Suprapubic skin (tissue), 4 donors: ENCODE data around the gene PRSS3. TPM values are rescaled to one million over a fixed set of nuclear protein-coding genes. Genes with fewer than 3 reads are reported as not detected.
"Not testable (repeated sequence)": the region's sequence is repeated elsewhere in the genome, so short reads cannot be mapped to it uniquely, and the experiment has no call there.

ENCODE experiments used
- DNase-seq, 2 donors: peaks; one replicate each; pipeline ENCODE4 v3.0.0-alpha.2; 2019; ENCODE audit warnings: low spot score in 2 of 2
- H3K27ac ChIP-seq: fragments of 200-600 bp; sonication (generic); one replicate; pipeline ENCODE4 v1.5.1; 2019
- H3K27me3 ChIP-seq: fragments of 200-600 bp; sonication (generic); one replicate; pipeline ENCODE4 v1.5.1; 2019
- H3K36me3 ChIP-seq: fragments of 200-600 bp; sonication (generic); one replicate; pipeline ENCODE4 v1.5.1; 2019
- H3K4me1 ChIP-seq: fragments of 200-600 bp; sonication (generic); one replicate; pipeline ENCODE4 v1.5.1; 2019
- H3K4me3 ChIP-seq: fragments of 200-600 bp; sonication (generic); one replicate; pipeline ENCODE4 v1.5.1; 2019; ENCODE audit warnings: mild to moderate bottlenecking
- H3K9me3 ChIP-seq: fragments of 200-600 bp; sonication (generic); one replicate; pipeline ENCODE4 v1.5.1; 2019
- EP300 ChIP-seq: sonication (generic); formaldehyde crosslinking; IDR thresholded peaks from one replicate; pipeline ENCODE4 v1.6.1; 2017; ENCODE audit warnings: antibody characterized with exemption
- POLR2A ChIP-seq, 2 donors: fragments of 450-650 bp; IDR thresholded peaks; one replicate each; pipeline ENCODE4 v1.6.1; 2017; ENCODE audit warnings: antibody characterized with exemption in 2 of 2, mild to moderate bottlenecking in 2 of 2, moderate library complexity in 2 of 2
- POLR2AphosphoS5 ChIP-seq, 3 donors: sonication (generic); formaldehyde crosslinking; IDR thresholded peaks; one replicate each; pipeline ENCODE4 v1.6.1; 2017; ENCODE audit warnings: antibody characterized with exemption in 3 of 3
- WGBS: methylation state at CpG from one replicate; pipeline ENCODE4 v1.1.5; 2018; 5-methylcytosine and 5-hydroxymethylcytosine counted together
- total RNA-seq, 4 donors: library from RNA; depleted of rRNA; stranded (reverse); fragments of >200 nt; gene quantifications; one replicate each; pipeline ENCODE4 v1.1.0, GENCODE V29; 2016
- TF ChIP-seq, protein P1 (sequence below), 2 donors: fragments of 200-600 bp in 1 of 2; fragments of 450-650 bp in 1 of 2; sonication (generic) in 1 of 2; IDR thresholded peaks; one replicate each; pipeline ENCODE4 v1.5.1; 2016 to 2019; ENCODE audit warnings: antibody characterized with exemption in 2 of 2, mild to moderate bottlenecking in 1 of 2, moderate library complexity in 1 of 2

PRSS3 gene
- total RNA-seq, 4 donors from 2014 or later: 14.1 to 53.7 (median 25.1) TPM

DNA sequence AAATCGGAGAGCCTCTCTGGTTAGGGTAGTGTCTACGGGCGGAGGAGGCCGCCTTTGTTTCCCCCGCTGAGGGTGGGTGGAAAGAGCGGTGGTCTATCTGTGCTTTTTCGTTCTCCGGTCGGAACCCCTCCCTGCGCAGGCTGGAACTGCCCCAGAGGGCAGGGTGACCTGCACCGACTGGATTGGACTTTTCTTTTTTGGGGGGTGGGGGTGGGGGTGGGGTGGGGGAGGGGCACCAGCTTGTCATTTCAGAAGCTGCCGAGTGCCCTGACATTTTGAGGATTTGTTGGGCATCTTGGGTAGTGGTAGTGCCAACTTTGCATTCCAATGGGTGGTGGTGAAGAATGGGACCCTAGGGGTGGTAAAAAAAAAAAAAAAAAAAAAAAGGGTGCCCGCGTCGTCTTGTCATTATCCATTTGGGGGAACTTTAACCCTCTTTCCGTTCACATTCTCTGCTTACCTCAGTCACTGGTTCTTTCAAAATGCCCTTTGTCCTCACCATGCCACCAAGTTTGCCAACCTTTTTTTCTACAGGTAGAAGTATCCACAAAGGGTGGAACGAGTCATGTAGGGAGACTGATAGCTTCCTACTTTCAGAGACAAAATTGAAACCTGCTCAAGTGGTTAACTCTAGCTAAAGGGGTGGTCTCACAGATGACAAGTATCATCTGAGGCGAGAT, 22.9 kb downstream of the PRSS3 start:
- Histone ChIP-seq H3K4me3 (peak overlapping the region; percentile 96), H3K4me1 (peaks cover 57% of the 10 kb centered on the region), H3K36me3 (no peaks in the 10 kb centered on the region), H3K27me3 (no peaks in the 10 kb centered on the region), H3K27ac (peak overlapping the region; percentile 100), H3K9me3 (no peaks in the 10 kb centered on the region)
- TF ChIP-seq POLR2A (IDR thresholded peaks at IDR 0.05) (no peak), POLR2AphosphoS5 (IDR thresholded peaks at IDR 0.05) (no peak), EP300 (no peak)
- TF ChIP-seq, protein P1, sequence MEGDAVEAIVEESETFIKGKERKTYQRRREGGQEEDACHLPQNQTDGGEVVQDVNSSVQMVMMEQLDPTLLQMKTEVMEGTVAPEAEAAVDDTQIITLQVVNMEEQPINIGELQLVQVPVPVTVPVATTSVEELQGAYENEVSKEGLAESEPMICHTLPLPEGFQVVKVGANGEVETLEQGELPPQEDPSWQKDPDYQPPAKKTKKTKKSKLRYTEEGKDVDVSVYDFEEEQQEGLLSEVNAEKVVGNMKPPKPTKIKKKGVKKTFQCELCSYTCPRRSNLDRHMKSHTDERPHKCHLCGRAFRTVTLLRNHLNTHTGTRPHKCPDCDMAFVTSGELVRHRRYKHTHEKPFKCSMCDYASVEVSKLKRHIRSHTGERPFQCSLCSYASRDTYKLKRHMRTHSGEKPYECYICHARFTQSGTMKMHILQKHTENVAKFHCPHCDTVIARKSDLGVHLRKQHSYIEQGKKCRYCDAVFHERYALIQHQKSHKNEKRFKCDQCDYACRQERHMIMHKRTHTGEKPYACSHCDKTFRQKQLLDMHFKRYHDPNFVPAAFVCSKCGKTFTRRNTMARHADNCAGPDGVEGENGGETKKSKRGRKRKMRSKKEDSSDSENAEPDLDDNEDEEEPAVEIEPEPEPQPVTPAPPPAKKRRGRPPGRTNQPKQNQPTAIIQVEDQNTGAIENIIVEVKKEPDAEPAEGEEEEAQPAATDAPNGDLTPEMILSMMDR (IDR thresholded peaks at IDR 0.05): no peak
- under 1% methylated on average over 8 of the region's 18 CpGs for WGBS
- no peak for DNase-seq

DNA sequence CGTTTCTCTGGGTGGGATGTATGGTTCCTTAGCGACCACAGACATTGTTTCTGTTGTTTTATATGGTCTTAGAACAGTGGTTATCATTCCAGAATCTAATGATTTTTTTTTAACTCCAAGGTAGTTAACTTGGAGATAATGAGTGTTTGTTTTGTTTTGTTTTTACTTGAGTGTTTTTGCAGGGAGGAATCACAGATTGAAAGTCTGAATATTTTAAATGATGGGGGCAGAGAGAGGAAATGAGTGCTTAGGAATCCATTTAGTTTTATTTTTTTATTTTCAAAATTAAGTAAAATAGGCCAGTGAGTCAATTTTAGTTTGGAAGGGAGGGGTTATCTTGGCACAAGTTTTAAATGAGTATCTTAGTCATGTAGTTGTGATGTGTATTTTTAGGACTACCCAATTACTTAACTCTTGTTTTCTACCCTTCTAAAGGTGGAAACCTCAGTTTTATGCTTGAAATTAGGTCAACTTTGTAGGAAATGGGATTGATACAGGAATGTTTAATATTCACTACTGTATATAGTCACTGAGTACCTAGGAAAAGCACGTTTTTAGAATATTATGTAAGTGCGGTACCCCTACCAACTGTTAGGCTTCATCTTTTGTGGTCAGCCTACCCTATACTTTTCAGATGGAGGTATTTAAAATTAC, 23.6 kb downstream of the PRSS3 start:
- TF ChIP-seq, protein P1 (IDR thresholded peaks at IDR 0.05): no peak
- no peak for TF ChIP-seq POLR2A (IDR thresholded peaks at IDR 0.05)
- no peak for TF ChIP-seq POLR2AphosphoS5 (IDR thresholded peaks at IDR 0.05)
- no peak for TF ChIP-seq EP300
- H3K9me3 ChIP-seq: no peaks in the 10 kb centered on the region
- peak overlapping the region; percentile 100 for H3K27ac ChIP-seq
- no peaks in the 10 kb centered on the region for H3K36me3 ChIP-seq
- DNase-seq: no peak
- peaks cover 50% of the 10 kb centered on the region for H3K4me1 ChIP-seq
- H3K27me3 ChIP-seq: no peaks in the 10 kb centered on the region
- H3K4me3 ChIP-seq: peak overlapping the region; percentile 96
- 16% methylated on average over 4 of the region's 4 CpGs for whole genome bisulfite sequencing

DNA sequence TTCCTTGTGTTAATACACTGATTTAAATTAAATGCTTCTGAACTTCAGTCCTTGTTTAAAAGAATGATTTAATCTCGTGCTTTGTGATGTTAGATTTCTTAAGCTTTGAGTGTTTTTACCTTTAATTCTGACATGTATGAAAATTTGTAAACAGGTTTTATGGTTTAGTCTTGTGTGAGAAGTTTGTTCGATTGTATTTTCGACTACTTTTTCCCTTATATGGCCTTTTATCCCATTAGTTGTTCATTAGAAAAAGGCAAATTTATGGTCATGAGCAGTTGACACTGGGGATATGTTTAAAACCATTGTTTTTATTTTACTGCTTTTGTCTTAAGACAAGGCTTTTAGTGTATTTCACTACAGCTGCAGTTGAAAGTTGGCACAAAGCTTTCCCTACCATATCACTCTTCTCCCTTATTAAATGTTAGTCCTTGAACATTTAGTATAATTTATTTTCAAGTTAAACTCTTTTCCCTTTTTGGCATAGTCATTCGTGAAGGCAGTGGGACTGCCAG, 24.9 kb downstream of the PRSS3 start:
- Histone ChIP-seq H3K27me3 (no peaks in the 10 kb centered on the region), H3K4me3 (peak overlapping the region; percentile 96), H3K9me3 (no peaks in the 10 kb centered on the region), H3K27ac (peak overlapping the region; percentile 100), H3K4me1 (peaks cover 40% of the 10 kb centered on the region), H3K36me3 (no peaks in the 10 kb centered on the region)
- TF ChIP-seq, protein P1 (IDR thresholded peaks at IDR 0.05): no peak
- TF ChIP-seq POLR2AphosphoS5 (IDR thresholded peaks at IDR 0.05) (no peak), EP300 (no peak), POLR2A (IDR thresholded peaks at IDR 0.05) (no peak)
- WGBS: 35% methylated on average over 4 of the region's 4 CpGs
- no peak for DNase-seq

DNA sequence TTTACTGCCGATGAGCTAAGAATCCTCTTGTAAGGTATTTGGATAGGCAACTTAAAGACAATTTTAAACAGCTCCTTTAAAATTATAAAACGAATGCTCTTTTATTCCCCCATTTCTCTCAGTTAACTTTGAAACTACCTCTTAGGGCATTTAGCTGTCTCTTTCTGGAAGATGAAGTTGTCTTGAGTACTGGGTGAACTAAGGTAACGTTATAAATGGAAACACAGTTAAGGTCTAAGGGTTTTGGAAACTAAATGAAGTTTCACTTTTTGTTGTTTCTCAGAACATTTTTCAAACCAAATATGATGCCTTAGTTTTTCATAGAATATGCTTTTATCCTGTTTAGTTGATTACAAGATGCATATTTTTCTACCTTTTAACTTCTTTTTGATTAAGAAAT, 28.4 kb downstream of the PRSS3 start:
- Histone ChIP-seq H3K27ac (no peak overlapping the region), H3K36me3 (no peaks in the 10 kb centered on the region), H3K27me3 (no peaks in the 10 kb centered on the region), H3K4me1 (peaks cover 26% of the 10 kb centered on the region), H3K4me3 (no peak overlapping the region), H3K9me3 (no peaks in the 10 kb centered on the region)
- TF ChIP-seq POLR2A (IDR thresholded peaks at IDR 0.05) (no peak), EP300 (no peak), POLR2AphosphoS5 (IDR thresholded peaks at IDR 0.05) (no peak)
- WGBS: 87% methylated on average over 3 of the region's 3 CpGs
- DNase-seq: no peak

DNA sequence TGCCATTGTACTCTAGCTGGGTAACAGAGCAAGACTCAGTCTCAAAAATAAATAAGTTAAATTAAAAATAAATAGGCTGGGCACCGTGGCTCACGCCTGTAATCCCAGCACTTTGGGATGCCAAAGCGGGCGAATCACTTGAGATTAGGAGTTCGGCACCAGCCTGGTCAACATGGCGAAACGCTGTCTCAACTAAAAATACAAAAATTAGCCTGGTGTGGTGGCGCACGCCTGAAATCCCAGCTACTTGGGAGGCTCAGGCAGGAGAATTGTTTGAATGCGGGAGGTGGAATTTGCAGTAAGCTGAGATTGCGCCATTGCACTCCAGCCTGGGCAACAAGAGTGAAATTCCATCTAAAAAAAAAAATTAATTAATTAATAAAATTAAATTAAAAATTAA, 31.9 kb downstream of the PRSS3 start:
- H3K9me3 ChIP-seq, H3K4me1 ChIP-seq, H3K27me3 ChIP-seq, H3K27ac ChIP-seq, DNase-seq, H3K36me3 ChIP-seq, H3K4me3 ChIP-seq: not testable (repeated sequence)
- WGBS: 96% methylated on average over 11 of the region's 11 CpGs

DNA sequence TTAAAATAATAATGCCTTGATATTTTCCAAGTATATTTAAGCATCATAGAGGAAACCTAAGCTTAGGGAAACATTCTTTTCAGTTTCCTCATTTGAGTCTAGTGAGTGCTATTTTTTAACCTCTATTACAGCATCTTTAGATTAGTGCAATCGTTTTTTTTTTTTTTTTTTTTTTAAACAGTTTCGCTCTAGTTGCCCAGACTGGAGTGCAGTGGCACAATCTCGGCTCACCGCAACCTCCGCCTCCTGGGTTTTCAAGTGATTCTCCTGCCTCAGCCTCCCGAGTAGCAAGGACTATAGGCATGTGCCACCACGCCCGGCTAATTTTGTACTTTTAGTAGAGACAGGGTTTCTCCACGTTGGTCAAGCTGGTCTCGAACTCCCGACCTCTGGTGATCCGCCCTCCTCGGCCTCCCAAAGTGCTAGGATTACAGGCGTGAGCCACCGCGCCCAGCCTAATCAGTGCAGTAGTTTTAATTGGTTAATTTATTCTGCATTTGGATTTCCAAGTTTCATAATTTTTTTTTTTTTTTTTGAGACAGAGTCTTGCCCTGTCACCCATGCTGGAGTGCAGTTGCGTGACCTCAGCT, 34.4 kb downstream of the PRSS3 start:
- DNase-seq: not testable (repeated sequence)

More for the DNA sequence above, 34.4 kb downstream of the PRSS3 start:
- not testable (repeated sequence) for H3K9me3 ChIP-seq, H3K4me1 ChIP-seq, H3K36me3 ChIP-seq, H3K27me3 ChIP-seq, H3K4me3 ChIP-seq, H3K27ac ChIP-seq
- WGBS: 90% methylated on average over 17 of the region's 17 CpGs
